GM21423 (cell line): ENCODE measurements around the gene GPR160.
"Not testable (repeated sequence)": the region's sequence is repeated elsewhere in the genome, so short reads cannot be mapped to it uniquely, and the experiment has no call there.

ENCODE experiments used
- ATAC-seq: cut with Tn5 transposase; IDR thresholded peaks from one replicate; pipeline ENCODE4 v1.9.1; 2021; ENCODE audit warnings: mild to moderate bottlenecking, moderate library complexity; ENCODE audit not compliant: unreplicated experiment

GPR160 gene

GRCh38 chr3:170037463-170038433 is at the start of gene GPR160:
GPR160 (plus strand) TSS chr3:170037995; CDS start chr3:170083973, 45,978 bp downstream.
- peak; percentile 81 for ATAC-seq

GRCh38 chr3:169990431-169990830 is 47.4 kb upstream of the GPR160 start:
- no peak for ATAC-seq

GRCh38 chr3:169992156-169992555 is 45.6 kb upstream of the GPR160 start:
- no peak for ATAC-seq

GRCh38 chr3:169992781-169993180 is 45.0 kb upstream of the GPR160 start:
- ATAC-seq: no peak

GRCh38 chr3:169993761-169994160 is 44.0 kb upstream of the GPR160 start:
- ATAC-seq: no peak

GRCh38 chr3:169996063-169996462 is 41.7 kb upstream of the GPR160 start:
- no peak for ATAC-seq

- ATAC-seq: peak; percentile 22
These were observed 39.1 kb upstream of the GPR160 start for GRCh38 chr3:169998668-169999131.

GRCh38 chr3:169999433-169999832 is 38.4 kb upstream of the GPR160 start:
- ATAC-seq: peak; percentile 84

- no peak for ATAC-seq
These were observed 37.7 kb upstream of the GPR160 start for GRCh38 chr3:170000051-170000450.

- no peak for ATAC-seq
These were observed 35.6 kb upstream of the GPR160 start for GRCh38 chr3:170002231-170002630.

GRCh38 chr3:170002879-170003278 is 34.9 kb upstream of the GPR160 start:
- ATAC-seq: no peak

- no peak for ATAC-seq
These were observed 33.9 kb upstream of the GPR160 start for GRCh38 chr3:170003881-170004356.

GRCh38 chr3:170007031-170007663 is 30.6 kb upstream of the GPR160 start:
- ATAC-seq: peak; percentile 89

- no peak for ATAC-seq
These were observed 27.3 kb upstream of the GPR160 start for GRCh38 chr3:170010498-170010897.

- ATAC-seq: no peak
These were observed 25.0 kb upstream of the GPR160 start for GRCh38 chr3:170012683-170013400.

- ATAC-seq: no peak
These were observed 21.7 kb upstream of the GPR160 start for GRCh38 chr3:170016057-170016456.

- ATAC-seq: not testable (repeated sequence)
These were observed 18.5 kb upstream of the GPR160 start for GRCh38 chr3:170019306-170019705.

- no peak for ATAC-seq
These were observed 16.7 kb upstream of the GPR160 start for GRCh38 chr3:170021083-170021482.

GRCh38 chr3:170022336-170022735 is 15.5 kb upstream of the GPR160 start:
- no peak for ATAC-seq

GRCh38 chr3:170023165-170023564 is 14.6 kb upstream of the GPR160 start:
- ATAC-seq: no peak

GRCh38 chr3:170024581-170024980 is 13.2 kb upstream of the GPR160 start:
- ATAC-seq: no peak
